GM19193 (cell line): ENCODE data around the gene RPL27A.
A peak's percentile ranks its signal among the peaks of the same experiment; 100 is the strongest.

Source experiments
- POLR2A ChIP-seq: IDR thresholded peaks from 4 replicates; pipeline ENCODE4 v1.6.1; 2011; ENCODE audit not compliant: insufficient read depth, insufficient read length; ENCODE audit errors: extremely low read depth

RPL27A gene

GRCh38 chr11:8688414-8689362 lies 6.1 kb downstream of the RPL27A start:
- TF ChIP-seq POLR2A, result peak; percentile 97

- TF ChIP-seq POLR2A, result no peak
These were observed 7.2 kb downstream of the RPL27A start for GRCh38 chr11:8689726-8690255.

GRCh38 chr11:8690374-8691342 lies 8.1 kb downstream of the RPL27A start:
- no peak for TF ChIP-seq POLR2A

- no peak for TF ChIP-seq POLR2A
These were observed 9.0 kb downstream of the RPL27A start for GRCh38 chr11:8691601-8692000.

GRCh38 chr11:8692417-8692816 lies 9.8 kb downstream of the RPL27A start:
- TF ChIP-seq POLR2A, result no peak

- no peak for TF ChIP-seq POLR2A
These were observed 10.5 kb downstream of the RPL27A start for GRCh38 chr11:8693010-8693551.

- no peak for TF ChIP-seq POLR2A
These were observed 11.0 kb downstream of the RPL27A start for GRCh38 chr11:8693555-8693954.

GRCh38 chr11:8694137-8694536 lies 11.5 kb downstream of the RPL27A start:
- no peak for TF ChIP-seq POLR2A

GRCh38 chr11:8697054-8697453 lies 14.5 kb downstream of the RPL27A start:
- TF ChIP-seq POLR2A, result no peak

- TF ChIP-seq POLR2A, result no peak
These were observed 15.8 kb downstream of the RPL27A start for GRCh38 chr11:8698379-8698851.

- TF ChIP-seq POLR2A, result no peak
These were observed 16.4 kb downstream of the RPL27A start for GRCh38 chr11:8698917-8699441.

GRCh38 chr11:8699903-8700302 lies 17.3 kb downstream of the RPL27A start:
- no peak for TF ChIP-seq POLR2A

- TF ChIP-seq POLR2A, result no peak
These were observed 19.5 kb downstream of the RPL27A start for GRCh38 chr11:8701891-8702597.

- no peak for TF ChIP-seq POLR2A
These were observed 20.0 kb downstream of the RPL27A start for GRCh38 chr11:8702598-8702915.

GRCh38 chr11:8704136-8704535 lies 21.5 kb downstream of the RPL27A start:
- no peak for TF ChIP-seq POLR2A

GRCh38 chr11:8705146-8705545 lies 22.6 kb downstream of the RPL27A start:
- TF ChIP-seq POLR2A, result no peak
